Measurements from ENCODE around the gene NOA1. TPM values are rescaled to one million over a fixed set of nuclear protein-coding genes. Genes with fewer than 3 reads are reported as not detected.

Gene NOA1
- polyA plus RNA-seq, 3 donors: 10.4 to 12.6 (median 11.5) TPM

DNA sequence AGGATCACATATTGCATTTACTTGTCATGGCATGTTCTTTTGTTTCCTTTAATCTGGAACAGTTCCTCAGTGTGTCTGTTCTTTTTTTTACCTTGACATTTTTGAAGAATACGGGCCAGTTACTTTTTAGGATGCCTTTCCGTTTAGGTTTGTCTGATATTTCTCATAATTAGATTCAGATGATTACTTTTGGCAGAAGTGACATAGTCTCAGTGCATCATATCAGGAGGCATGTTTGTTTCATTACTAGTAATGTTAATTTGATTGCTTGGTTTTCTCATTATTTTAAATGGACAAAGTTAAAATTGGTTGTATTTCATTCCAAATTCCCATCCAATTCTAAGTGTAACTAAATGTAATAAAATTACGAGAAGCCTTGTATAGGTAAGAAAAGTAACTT lies 9.5 kb upstream of the NOA1 start:
- Mint-ChIP-seq H3K4me3 (no peak overlapping the region), H3K36me3 (peaks cover 54 to 67% of the 10 kb centered on the region in 2 donors), H3K27me3 (ENCODE audit: low read depth in 3 of 3) (no peaks in the 10 kb centered on the region), H3K9me3 (no peaks in the 10 kb centered on the region), H3K27ac (no peak overlapping the region), H3K4me1 (peaks cover 30% of the 10 kb centered on the region)
- peaks cover 97% of the 10 kb centered on the region for H3K79me2 ChIP-seq (ENCODE audit: insufficient read depth, low read length)
- no peak overlapping the region for H2AFZ ChIP-seq (ENCODE audit: insufficient read depth, low read depth, low read length, poor library complexity, severe bottlenecking)
- H3K9me3 ChIP-seq (replicated peaks in 1 of 2; ENCODE audit: control insufficient read depth in 1 of 2, insufficient read depth in 1 of 2, low read length in 2 of 2): no peaks in the 10 kb centered on the region
- 80% methylated on average over 1 of the region's 3 CpGs for WGBS (ENCODE audit: insufficient coverage)
- H3K27me3 ChIP-seq (ENCODE audit: control insufficient read depth in 2 of 2, insufficient read depth in 2 of 2, low read length in 2 of 2): no peaks in the 10 kb centered on the region
- H3K36me3 ChIP-seq (replicated peaks in 1 of 2; ENCODE audit: control insufficient read depth in 1 of 2, insufficient read depth in 2 of 2, low read length in 2 of 2): peaks cover 42 to 83% of the 10 kb centered on the region in 2 donors
- H3K9ac ChIP-seq (ENCODE audit: insufficient read depth, low read length, poor library complexity, severe bottlenecking): no peak overlapping the region
- H3K4me2 ChIP-seq (replicated peaks; ENCODE audit: extremely low read depth, low read length, poor library complexity, severe bottlenecking): no peak overlapping the region
- DNase-seq: no peak
- no peak overlapping the region for H3K4me3 ChIP-seq (replicated peaks in 1 of 3; ENCODE audit: low read depth in 2 of 3, low read length in 3 of 3)
- H3K27ac ChIP-seq (ENCODE audit: low read depth in 1 of 2, low read length in 2 of 2): no peak overlapping the region
- peaks cover 6 to 8% of the 10 kb centered on the region in 2 donors for H3K4me1 ChIP-seq (ENCODE audit: control insufficient read depth in 1 of 2, insufficient read depth in 2 of 2, low read length in 2 of 2)
- H4K20me1 ChIP-seq (ENCODE audit: insufficient read depth, low read length): peaks cover 99% of the 10 kb centered on the region
- TF ChIP-seq, protein P1, sequence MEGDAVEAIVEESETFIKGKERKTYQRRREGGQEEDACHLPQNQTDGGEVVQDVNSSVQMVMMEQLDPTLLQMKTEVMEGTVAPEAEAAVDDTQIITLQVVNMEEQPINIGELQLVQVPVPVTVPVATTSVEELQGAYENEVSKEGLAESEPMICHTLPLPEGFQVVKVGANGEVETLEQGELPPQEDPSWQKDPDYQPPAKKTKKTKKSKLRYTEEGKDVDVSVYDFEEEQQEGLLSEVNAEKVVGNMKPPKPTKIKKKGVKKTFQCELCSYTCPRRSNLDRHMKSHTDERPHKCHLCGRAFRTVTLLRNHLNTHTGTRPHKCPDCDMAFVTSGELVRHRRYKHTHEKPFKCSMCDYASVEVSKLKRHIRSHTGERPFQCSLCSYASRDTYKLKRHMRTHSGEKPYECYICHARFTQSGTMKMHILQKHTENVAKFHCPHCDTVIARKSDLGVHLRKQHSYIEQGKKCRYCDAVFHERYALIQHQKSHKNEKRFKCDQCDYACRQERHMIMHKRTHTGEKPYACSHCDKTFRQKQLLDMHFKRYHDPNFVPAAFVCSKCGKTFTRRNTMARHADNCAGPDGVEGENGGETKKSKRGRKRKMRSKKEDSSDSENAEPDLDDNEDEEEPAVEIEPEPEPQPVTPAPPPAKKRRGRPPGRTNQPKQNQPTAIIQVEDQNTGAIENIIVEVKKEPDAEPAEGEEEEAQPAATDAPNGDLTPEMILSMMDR (IDR thresholded peaks at IDR 0.05): no peak
- intact Hi-C loops (cut with micrococcal nuclease): no loop called here

DNA sequence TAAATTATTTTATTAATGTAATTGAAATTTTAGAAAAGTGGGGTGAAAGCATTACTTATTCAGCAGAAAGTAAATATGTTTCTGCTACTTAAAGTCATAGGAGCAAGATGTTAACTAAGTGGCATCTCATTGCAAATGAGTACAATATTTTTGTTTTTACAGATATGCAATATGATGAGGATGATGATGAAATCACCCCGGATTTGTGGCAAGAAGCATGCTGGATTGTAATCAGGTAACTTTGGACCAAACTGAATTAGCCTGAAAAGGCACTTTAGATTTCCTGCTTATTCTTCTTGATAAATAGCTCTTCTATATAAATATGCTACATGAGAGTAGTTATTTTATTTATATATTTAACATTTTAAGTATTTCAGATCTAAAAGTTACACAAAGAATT lies 8.8 kb upstream of the NOA1 start:
- no peak overlapping the region for H3K4me2 ChIP-seq (replicated peaks; ENCODE audit: extremely low read depth, low read length, poor library complexity, severe bottlenecking)
- no CpG with 5 or more reads among the region's 1 CpG for WGBS (ENCODE audit: insufficient coverage)
- H3K27me3 ChIP-seq (ENCODE audit: control insufficient read depth in 2 of 2, insufficient read depth in 2 of 2, low read length in 2 of 2): no peaks in the 10 kb centered on the region
- H3K36me3 ChIP-seq (replicated peaks in 1 of 2; ENCODE audit: control insufficient read depth in 1 of 2, insufficient read depth in 2 of 2, low read length in 2 of 2): peaks cover 38 to 79% of the 10 kb centered on the region in 2 donors
- no peak overlapping the region for H3K9ac ChIP-seq (ENCODE audit: insufficient read depth, low read length, poor library complexity, severe bottlenecking)
- intact Hi-C loops (cut with micrococcal nuclease): no loop called here
- peaks cover 29% of the 10 kb centered on the region for H3K4me1 Mint-ChIP-seq
- peaks cover 97% of the 10 kb centered on the region for H3K79me2 ChIP-seq (ENCODE audit: insufficient read depth, low read length)
- H3K27ac ChIP-seq (ENCODE audit: low read depth in 1 of 2, low read length in 2 of 2): no peak overlapping the region
- H3K4me1 ChIP-seq (ENCODE audit: control insufficient read depth in 1 of 2, insufficient read depth in 2 of 2, low read length in 2 of 2): peaks cover 7 to 9% of the 10 kb centered on the region in 2 donors
- DNase-seq: no peak
- H3K27ac Mint-ChIP-seq: no peak overlapping the region
- no peaks in the 10 kb centered on the region for H3K9me3 ChIP-seq (replicated peaks in 1 of 2; ENCODE audit: control insufficient read depth in 1 of 2, insufficient read depth in 1 of 2, low read length in 2 of 2)
- no peaks in the 10 kb centered on the region for H3K9me3 Mint-ChIP-seq
- no peak overlapping the region for H3K4me3 Mint-ChIP-seq
- peaks cover 99% of the 10 kb centered on the region for H4K20me1 ChIP-seq (ENCODE audit: insufficient read depth, low read length)
- peaks cover 51 to 64% of the 10 kb centered on the region in 2 donors for H3K36me3 Mint-ChIP-seq
- TF ChIP-seq, protein P1 (IDR thresholded peaks at IDR 0.05): no peak
- no peaks in the 10 kb centered on the region for H3K27me3 Mint-ChIP-seq (ENCODE audit: low read depth in 3 of 3)
- no peak overlapping the region for H2AFZ ChIP-seq (ENCODE audit: insufficient read depth, low read depth, low read length, poor library complexity, severe bottlenecking)
- H3K4me3 ChIP-seq (replicated peaks in 1 of 3; ENCODE audit: low read depth in 2 of 3, low read length in 3 of 3): no peak overlapping the region

Measured in CD14-positive monocyte (primary cell).